SK-N-SH treated with all-trans-retinoic acid at 6 μM for 48 hours (cell line): ENCODE measurements around the gene MATR3.

Experiments
- ATAC-seq: fragments of 200-7000 bp; cut with Tn5 transposase; 3 replicates; pipeline ENCODE4 v1.9.1; 2020; ENCODE audit warnings: mild to moderate bottlenecking, moderate library complexity
- ARNTL ChIP-seq: fragments of 450-650 bp; formaldehyde crosslinking; IDR thresholded peaks from 2 replicates; pipeline ENCODE4 v1.5.0; 2020; ENCODE audit warnings: low read depth, mild to moderate bottlenecking, moderate library complexity, borderline replicate concordance
- BACH2 ChIP-seq: fragments of 250-450 bp; sonication (Bioruptor Pico); IDR thresholded peaks from 2 replicates; pipeline ENCODE4 v1.9.0; 2021; ENCODE audit warnings: mild to moderate bottlenecking, borderline replicate concordance
- CREB5 ChIP-seq: fragments of 250-450 bp; sonication (Bioruptor Pico); IDR thresholded peaks from 2 replicates; pipeline ENCODE4 v1.5.1; 2020; ENCODE audit warnings: low read depth, mild to moderate bottlenecking, moderate library complexity
- CSDC2 ChIP-seq: fragments of 250-450 bp; sonication (Bioruptor Pico); IDR thresholded peaks from 2 replicates; pipeline ENCODE4 v1.5.0; 2020; ENCODE audit warnings: mild to moderate bottlenecking, moderate library complexity
- CSRNP3 ChIP-seq: fragments of 250-450 bp; sonication (Bioruptor Pico); IDR thresholded peaks from 2 replicates; pipeline ENCODE4 v1.5.1; 2021; ENCODE audit warnings: mild to moderate bottlenecking, moderate library complexity
- ESRRG ChIP-seq: fragments of 250-450 bp; sonication (Bioruptor Pico); IDR thresholded peaks from 2 replicates; pipeline ENCODE4 v1.6.1; 2021; ENCODE audit warnings: mild to moderate bottlenecking
- GLIS3 ChIP-seq: fragments of 250-450 bp; sonication (Bioruptor Pico); IDR thresholded peaks from 2 replicates; pipeline ENCODE4 v1.5.0; 2020; ENCODE audit warnings: mild to moderate bottlenecking, moderate library complexity
- ISL1 ChIP-seq: fragments of 250-450 bp; sonication (Bioruptor Pico); IDR thresholded peaks from 2 replicates; pipeline ENCODE4 v2.1.2; 2022; ENCODE audit warnings: mild to moderate bottlenecking, moderate library complexity
- PATZ1 ChIP-seq: fragments of 250-450 bp; sonication (Bioruptor Pico); IDR thresholded peaks from 2 replicates; pipeline ENCODE4 v1.8.0; 2020; ENCODE audit warnings: mild to moderate bottlenecking, moderate library complexity, borderline replicate concordance
- POU6F1 ChIP-seq: fragments of 250-450 bp; sonication (Bioruptor Pico); IDR thresholded peaks from 2 replicates; pipeline ENCODE4 v1.8.0; 2021; ENCODE audit warnings: low read depth, mild to moderate bottlenecking, moderate library complexity, borderline replicate concordance
- PPARA ChIP-seq: fragments of 250-450 bp; sonication (Bioruptor Pico); IDR thresholded peaks from 2 replicates; pipeline ENCODE4 v1.5.0; 2020; ENCODE audit warnings: mild to moderate bottlenecking, borderline replicate concordance
- RARB ChIP-seq: fragments of 250-450 bp; sonication (Bioruptor Pico); IDR thresholded peaks from 2 replicates; pipeline ENCODE4 v1.8.0; 2021; ENCODE audit warnings: mild to moderate bottlenecking, moderate library complexity
- SNAI2 ChIP-seq: fragments of 250-450 bp; sonication (Bioruptor Pico); IDR thresholded peaks from 2 replicates; pipeline ENCODE4 v1.5.0; 2020; ENCODE audit warnings: mild to moderate bottlenecking, moderate library complexity
- TCF4 ChIP-seq: fragments of 250-450 bp; sonication (Bioruptor Pico); IDR thresholded peaks from 2 replicates; pipeline ENCODE4 v1.8.0; 2021; ENCODE audit warnings: mild to moderate bottlenecking, moderate library complexity, borderline replicate concordance
- TOX ChIP-seq: fragments of 250-450 bp; sonication (Bioruptor Pico); IDR thresholded peaks from 2 replicates; pipeline ENCODE4 v1.8.0; 2021; ENCODE audit warnings: mild to moderate bottlenecking, moderate library complexity, borderline replicate concordance
- TSHZ2 ChIP-seq: fragments of 250-450 bp; sonication (Bioruptor Pico); IDR thresholded peaks from 2 replicates; pipeline ENCODE4 v1.5.0; 2020; ENCODE audit warnings: mild to moderate bottlenecking, moderate library complexity
- ZC3H10 ChIP-seq: fragments of 250-450 bp; sonication (Bioruptor Pico); IDR thresholded peaks from 2 replicates; pipeline ENCODE4 v1.5.1; 2021; ENCODE audit warnings: mild to moderate bottlenecking, moderate library complexity
- ZFP3 ChIP-seq: fragments of 250-450 bp; sonication (Bioruptor Pico); IDR thresholded peaks from 2 replicates; pipeline ENCODE4 v1.5.0; 2020; ENCODE audit warnings: mild to moderate bottlenecking, moderate library complexity
- ZFP30 ChIP-seq: fragments of 450-650 bp; formaldehyde crosslinking; IDR thresholded peaks from 2 replicates; pipeline ENCODE4 v1.5.0; 2022; ENCODE audit warnings: mild to moderate bottlenecking, moderate library complexity
- ZNF565 ChIP-seq: fragments of 450-650 bp; formaldehyde crosslinking; conservative IDR thresholded peaks from 2 replicates; pipeline ENCODE4 v1.5.0; 2020; ENCODE audit warnings: low read depth, mild to moderate bottlenecking, moderate library complexity
- ZNF8 ChIP-seq: fragments of 450-650 bp; formaldehyde crosslinking; IDR thresholded peaks from 2 replicates; pipeline ENCODE4 v1.5.0; 2020; ENCODE audit warnings: mild to moderate bottlenecking, moderate library complexity

MATR3 gene

GRCh38 chr5:139340051-139340450 is 46.5 kb downstream of the MATR3 start:
- ATAC-seq: no peak
- TF ChIP-seq ZNF565 (CRISPR knock-in tag) (no peak), ZFP30 (CRISPR knock-in tag) (no peak), ZFP3 (CRISPR knock-in tag) (no peak), TSHZ2 (no peak), ARNTL (no peak), POU6F1 (CRISPR knock-in tag) (no peak), SNAI2 (CRISPR knock-in tag) (no peak), TOX (CRISPR knock-in tag) (no peak), ISL1 (CRISPR knock-in tag) (no peak)

- ATAC-seq: no peak
- no peak for TF ChIP-seq TCF4 (CRISPR knock-in tag)
- peak; percentile 88 for TF ChIP-seq ZNF8
- TF ChIP-seq, all 23 proteins: peak for 1
These were observed 47.7 kb downstream of the MATR3 start for GRCh38 chr5:139341187-139341688.

- TF ChIP-seq POU6F1 (CRISPR knock-in tag) (0 out of 2 replicates have a peak, but pooled peaks have one; percentile 56), PATZ1 (CRISPR knock-in tag) (no peak), CSRNP3 (CRISPR knock-in tag) (peak; percentile 75; the same call in 1 of the 2 replicates), PPARA (CRISPR knock-in tag) (no peak), ESRRG (CRISPR knock-in tag) (no peak), ZFP30 (CRISPR knock-in tag) (no peak), TSHZ2 (no peak), BACH2 (CRISPR knock-in tag) (no peak), ARNTL (no peak), CSDC2 (CRISPR knock-in tag) (no peak), ZC3H10 (CRISPR knock-in tag) (peak; percentile 20; the same call in 1 of the 2 replicates), ZNF565 (CRISPR knock-in tag) (no peak), GLIS3 (0 out of 2 replicates have a peak, but pooled peaks have one; percentile 57), TCF4 (CRISPR knock-in tag) (no peak), RARB (CRISPR knock-in tag) (0 out of 2 replicates have a peak, but pooled peaks have one; percentile 36), ZFP3 (CRISPR knock-in tag) (0 out of 2 replicates have a peak, but pooled peaks have one; percentile 44), SNAI2 (CRISPR knock-in tag) (no peak), CREB5 (CRISPR knock-in tag) (peak; percentile 27; the same call in 1 of the 2 replicates), ISL1 (CRISPR knock-in tag) (no peak), ZNF8 (no peak), TOX (CRISPR knock-in tag) (no peak)
These were observed 48.3 kb downstream of the MATR3 start, which contains the start of gene PAIP2 for GRCh38 chr5:139341689-139342422. PAIP2 (plus strand) TSS chr5:139341854; CDS start chr5:139363785, 21,931 bp downstream.

More at GRCh38 chr5:139341689-139342422, 48.3 kb downstream of the MATR3 start, which contains the start of gene PAIP2:
- peak; percentile 86 for ATAC-seq
